ENCODE measurements around the gene OSBPL9.
A peak's percentile ranks its signal among the peaks of the same experiment; 100 is the strongest.
"Not testable (repeated sequence)": the region's sequence is repeated elsewhere in the genome, so short reads cannot be mapped to it uniquely, and the experiment has no call there.

The OSBPL9 gene

GRCh38 chr1:51638350-51638749 is 21.5 kb downstream of the OSBPL9 start:
- no peak for DNase-seq

GRCh38 chr1:51639694-51640093 is 22.8 kb downstream of the OSBPL9 start:
- no peak for DNase-seq

GRCh38 chr1:51641096-51641495 is 24.2 kb downstream of the OSBPL9 start:
- DNase-seq: no peak

GRCh38 chr1:51642739-51643142 is 25.8 kb downstream of the OSBPL9 start:
- no peak for DNase-seq

- peak; percentile 5 for DNase-seq
Measured at GRCh38 chr1:51643362-51643761, 26.5 kb downstream of the OSBPL9 start.

GRCh38 chr1:51644020-51644419 is 27.1 kb downstream of the OSBPL9 start:
- no peak for DNase-seq

GRCh38 chr1:51644533-51645197 is 27.8 kb downstream of the OSBPL9 start:
- DNase-seq: no peak

- not testable (repeated sequence) for DNase-seq
Measured at GRCh38 chr1:51646592-51646991, 29.7 kb downstream of the OSBPL9 start.

GRCh38 chr1:51648180-51649109 is 31.6 kb downstream of the OSBPL9 start:
- DNase-seq: no peak

GRCh38 chr1:51649593-51650091 is 32.8 kb downstream of the OSBPL9 start:
- no peak for DNase-seq

- DNase-seq: no peak
Measured at GRCh38 chr1:51650198-51650597, 33.3 kb downstream of the OSBPL9 start.

GRCh38 chr1:51651552-51651942 is 34.7 kb downstream of the OSBPL9 start:
- DNase-seq: no peak

- DNase-seq: no peak
Measured at GRCh38 chr1:51652599-51652998, 35.7 kb downstream of the OSBPL9 start.

GRCh38 chr1:51653127-51653526 is 36.2 kb downstream of the OSBPL9 start:
- no peak for DNase-seq

GRCh38 chr1:51654000-51654399 is 37.1 kb downstream of the OSBPL9 start:
- no peak for DNase-seq

GRCh38 chr1:51656374-51656773 is 39.5 kb downstream of the OSBPL9 start:
- no peak for DNase-seq

- no peak for DNase-seq
Measured at GRCh38 chr1:51660580-51660979, 43.7 kb downstream of the OSBPL9 start.

GRCh38 chr1:51661081-51661518 is 44.2 kb downstream of the OSBPL9 start:
- no peak for DNase-seq

- no peak for DNase-seq
Measured at GRCh38 chr1:51663105-51663504, 46.2 kb downstream of the OSBPL9 start.

GRCh38 chr1:51663721-51664120 is 46.8 kb downstream of the OSBPL9 start:
- DNase-seq: no peak

- DNase-seq: no peak
Measured at GRCh38 chr1:51664421-51665240, 47.7 kb downstream of the OSBPL9 start.

- DNase-seq: no peak
Measured at GRCh38 chr1:51666478-51666877, 49.6 kb downstream of the OSBPL9 start.

- no peak for DNase-seq
Measured at GRCh38 chr1:51667561-51667960, 50.7 kb downstream of the OSBPL9 start.

All from NCI-H187 treated with DMSO at 0.1 percent for 48 hours (cell line).